H1 (cell line): ENCODE data around the gene KRT72. TPM values are rescaled to one million over a fixed set of nuclear protein-coding genes. Genes with fewer than 3 reads are reported as not detected.

Source experiments
- SUZ12 ChIP-seq: fragments of 200-600 bp; sonication (generic); IDR thresholded peaks from 2 replicates; pipeline ENCODE4 v1.6.1; 2012; ENCODE audit warnings: mild to moderate bottlenecking, inconsistent platforms, low read length, moderate library complexity, mixed read lengths
- polyA plus RNA-seq, 7 experiments: library from polyadenylated mRNA; depleted of rRNA in 3 of 7; stranded (reverse) in 5 of 7; unstranded in 2 of 7; fragments of >200 nt in 5 of 7; fragments of 200-250 nt in 2 of 7; gene quantifications; 1 replicate in 5 of 7; 2 replicates in 1 of 7; 4 replicates in 1 of 7; pipeline versions ENCODE4 v1.2.1 to v1.2.3, GENCODE V29; 2011 to 2013; ENCODE audit warnings: missing spikeins in 2 of 7, mixed read lengths in 2 of 7
- total RNA-seq: library from RNA; stranded (reverse); fragmentation: NEBNext Ultra II Directional; extraction: Animal tissue kit (Norgen Biotek cat#: 25700); gene quantifications from 2 replicates; pipeline ENCODE4 v1.2.1, GENCODE V29; 2021
- TF ChIP-seq, protein P1 (sequence below): fragments of 300-600 bp; sonication (generic); IDR thresholded peaks from 2 replicates; pipeline ENCODE4 v1.7.1; 2012; ENCODE audit warnings: low read length, moderate library complexity, mild to moderate bottlenecking, inconsistent platforms; ENCODE audit not compliant: insufficient replicate concordance

KRT72 gene
- total and polyA plus RNA-seq, 2 of the 8 experiments (the other 6 are each of a cell fraction or from before 2014, with no cell fraction given): not detected

DNA sequence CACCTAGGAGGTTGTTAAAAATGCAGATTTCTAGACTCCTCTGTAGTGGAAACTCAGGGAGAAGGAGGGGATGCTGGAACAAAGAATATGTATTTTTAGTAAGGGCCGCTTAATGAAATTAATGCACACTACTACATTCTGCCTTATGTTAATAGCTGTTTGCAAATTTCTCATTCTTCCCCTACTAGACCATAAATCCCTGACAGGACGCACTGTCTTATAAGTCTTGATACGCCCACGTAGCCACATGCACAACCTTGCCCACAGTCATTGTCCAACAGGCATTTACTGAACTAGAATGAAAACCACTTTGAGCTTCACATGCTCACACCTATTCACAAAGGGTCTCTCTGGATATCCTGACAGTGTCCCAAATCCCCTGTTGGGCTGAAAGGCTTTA, 40.2 kb upstream of the KRT72 start (continued):
- TF ChIP-seq, protein P1, sequence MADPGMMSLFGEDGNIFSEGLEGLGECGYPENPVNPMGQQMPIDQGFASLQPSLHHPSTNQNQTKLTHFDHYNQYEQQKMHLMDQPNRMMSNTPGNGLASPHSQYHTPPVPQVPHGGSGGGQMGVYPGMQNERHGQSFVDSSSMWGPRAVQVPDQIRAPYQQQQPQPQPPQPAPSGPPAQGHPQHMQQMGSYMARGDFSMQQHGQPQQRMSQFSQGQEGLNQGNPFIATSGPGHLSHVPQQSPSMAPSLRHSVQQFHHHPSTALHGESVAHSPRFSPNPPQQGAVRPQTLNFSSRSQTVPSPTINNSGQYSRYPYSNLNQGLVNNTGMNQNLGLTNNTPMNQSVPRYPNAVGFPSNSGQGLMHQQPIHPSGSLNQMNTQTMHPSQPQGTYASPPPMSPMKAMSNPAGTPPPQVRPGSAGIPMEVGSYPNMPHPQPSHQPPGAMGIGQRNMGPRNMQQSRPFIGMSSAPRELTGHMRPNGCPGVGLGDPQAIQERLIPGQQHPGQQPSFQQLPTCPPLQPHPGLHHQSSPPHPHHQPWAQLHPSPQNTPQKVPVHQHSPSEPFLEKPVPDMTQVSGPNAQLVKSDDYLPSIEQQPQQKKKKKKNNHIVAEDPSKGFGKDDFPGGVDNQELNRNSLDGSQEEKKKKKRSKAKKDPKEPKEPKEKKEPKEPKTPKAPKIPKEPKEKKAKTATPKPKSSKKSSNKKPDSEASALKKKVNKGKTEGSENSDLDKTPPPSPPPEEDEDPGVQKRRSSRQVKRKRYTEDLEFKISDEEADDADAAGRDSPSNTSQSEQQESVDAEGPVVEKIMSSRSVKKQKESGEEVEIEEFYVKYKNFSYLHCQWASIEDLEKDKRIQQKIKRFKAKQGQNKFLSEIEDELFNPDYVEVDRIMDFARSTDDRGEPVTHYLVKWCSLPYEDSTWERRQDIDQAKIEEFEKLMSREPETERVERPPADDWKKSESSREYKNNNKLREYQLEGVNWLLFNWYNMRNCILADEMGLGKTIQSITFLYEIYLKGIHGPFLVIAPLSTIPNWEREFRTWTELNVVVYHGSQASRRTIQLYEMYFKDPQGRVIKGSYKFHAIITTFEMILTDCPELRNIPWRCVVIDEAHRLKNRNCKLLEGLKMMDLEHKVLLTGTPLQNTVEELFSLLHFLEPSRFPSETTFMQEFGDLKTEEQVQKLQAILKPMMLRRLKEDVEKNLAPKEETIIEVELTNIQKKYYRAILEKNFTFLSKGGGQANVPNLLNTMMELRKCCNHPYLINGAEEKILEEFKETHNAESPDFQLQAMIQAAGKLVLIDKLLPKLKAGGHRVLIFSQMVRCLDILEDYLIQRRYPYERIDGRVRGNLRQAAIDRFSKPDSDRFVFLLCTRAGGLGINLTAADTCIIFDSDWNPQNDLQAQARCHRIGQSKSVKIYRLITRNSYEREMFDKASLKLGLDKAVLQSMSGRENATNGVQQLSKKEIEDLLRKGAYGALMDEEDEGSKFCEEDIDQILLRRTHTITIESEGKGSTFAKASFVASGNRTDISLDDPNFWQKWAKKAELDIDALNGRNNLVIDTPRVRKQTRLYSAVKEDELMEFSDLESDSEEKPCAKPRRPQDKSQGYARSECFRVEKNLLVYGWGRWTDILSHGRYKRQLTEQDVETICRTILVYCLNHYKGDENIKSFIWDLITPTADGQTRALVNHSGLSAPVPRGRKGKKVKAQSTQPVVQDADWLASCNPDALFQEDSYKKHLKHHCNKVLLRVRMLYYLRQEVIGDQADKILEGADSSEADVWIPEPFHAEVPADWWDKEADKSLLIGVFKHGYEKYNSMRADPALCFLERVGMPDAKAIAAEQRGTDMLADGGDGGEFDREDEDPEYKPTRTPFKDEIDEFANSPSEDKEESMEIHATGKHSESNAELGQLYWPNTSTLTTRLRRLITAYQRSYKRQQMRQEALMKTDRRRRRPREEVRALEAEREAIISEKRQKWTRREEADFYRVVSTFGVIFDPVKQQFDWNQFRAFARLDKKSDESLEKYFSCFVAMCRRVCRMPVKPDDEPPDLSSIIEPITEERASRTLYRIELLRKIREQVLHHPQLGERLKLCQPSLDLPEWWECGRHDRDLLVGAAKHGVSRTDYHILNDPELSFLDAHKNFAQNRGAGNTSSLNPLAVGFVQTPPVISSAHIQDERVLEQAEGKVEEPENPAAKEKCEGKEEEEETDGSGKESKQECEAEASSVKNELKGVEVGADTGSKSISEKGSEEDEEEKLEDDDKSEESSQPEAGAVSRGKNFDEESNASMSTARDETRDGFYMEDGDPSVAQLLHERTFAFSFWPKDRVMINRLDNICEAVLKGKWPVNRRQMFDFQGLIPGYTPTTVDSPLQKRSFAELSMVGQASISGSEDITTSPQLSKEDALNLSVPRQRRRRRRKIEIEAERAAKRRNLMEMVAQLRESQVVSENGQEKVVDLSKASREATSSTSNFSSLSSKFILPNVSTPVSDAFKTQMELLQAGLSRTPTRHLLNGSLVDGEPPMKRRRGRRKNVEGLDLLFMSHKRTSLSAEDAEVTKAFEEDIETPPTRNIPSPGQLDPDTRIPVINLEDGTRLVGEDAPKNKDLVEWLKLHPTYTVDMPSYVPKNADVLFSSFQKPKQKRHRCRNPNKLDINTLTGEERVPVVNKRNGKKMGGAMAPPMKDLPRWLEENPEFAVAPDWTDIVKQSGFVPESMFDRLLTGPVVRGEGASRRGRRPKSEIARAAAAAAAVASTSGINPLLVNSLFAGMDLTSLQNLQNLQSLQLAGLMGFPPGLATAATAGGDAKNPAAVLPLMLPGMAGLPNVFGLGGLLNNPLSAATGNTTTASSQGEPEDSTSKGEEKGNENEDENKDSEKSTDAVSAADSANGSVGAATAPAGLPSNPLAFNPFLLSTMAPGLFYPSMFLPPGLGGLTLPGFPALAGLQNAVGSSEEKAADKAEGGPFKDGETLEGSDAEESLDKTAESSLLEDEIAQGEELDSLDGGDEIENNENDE: no peak
- no peak for TF ChIP-seq SUZ12
- TF ChIP-seq, all 59 proteins: peak for 0
